Subcutaneous adipose tissue (tissue), 4 donors: ENCODE results near the gene PKD2L1. TPM values are rescaled to one million over a fixed set of nuclear protein-coding genes. Genes with fewer than 3 reads are reported as not detected.

ENCODE experiments used
- total RNA-seq, 4 donors: library from RNA; depleted of rRNA; stranded (reverse); fragments of >200 nt; gene quantifications; one replicate each; pipeline ENCODE4 v1.1.0, GENCODE V29; 2016
- TF ChIP-seq, protein P1 (sequence below): fragments of 450-650 bp; IDR thresholded peaks from one replicate; pipeline ENCODE4 v1.5.1; 2016; ENCODE audit warnings: low read depth, mild to moderate bottlenecking, control low read depth, antibody characterized with exemption, moderate library complexity

Gene PKD2L1
- total RNA-seq, 4 donors from 2014 or later: 1.2 TPM; not detected in 3

DNA sequence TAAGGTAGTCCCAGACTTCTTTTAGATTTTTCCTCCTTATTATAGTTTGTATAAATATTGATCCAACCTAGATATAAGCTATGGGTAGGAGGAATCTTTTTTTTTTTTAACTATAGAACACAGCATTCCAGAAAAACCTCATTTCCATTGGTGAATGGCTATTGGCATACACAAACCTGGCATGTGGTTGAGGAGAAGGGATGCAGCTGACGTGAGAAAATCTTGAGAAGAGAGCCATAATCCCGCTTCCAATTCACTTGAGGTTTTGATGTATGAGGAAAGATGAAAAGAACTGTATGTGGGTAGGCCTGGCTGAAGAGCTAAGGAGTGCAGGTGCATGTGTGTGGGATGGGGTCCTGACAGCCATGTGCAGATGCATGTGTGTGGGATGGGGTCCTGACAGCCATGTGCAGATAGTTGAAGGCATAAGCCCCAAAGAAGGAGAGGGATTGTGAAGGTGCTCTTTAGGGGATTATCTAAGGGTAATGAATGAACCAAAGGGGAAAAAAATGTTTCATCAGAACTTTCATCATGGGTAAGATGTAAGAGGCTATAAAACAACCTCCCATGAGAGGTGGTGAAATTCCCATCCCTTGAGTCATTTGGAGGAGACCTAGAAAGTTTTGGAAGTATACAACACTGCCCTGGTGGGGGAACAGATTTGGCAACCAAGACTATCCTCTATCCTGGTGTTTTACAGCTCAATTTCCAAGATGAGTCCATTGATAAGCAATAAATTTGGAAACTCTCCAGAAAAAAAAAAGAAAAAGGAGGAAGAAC is 3.8 kb upstream of the PKD2L1 start:
- TF ChIP-seq, protein P1, sequence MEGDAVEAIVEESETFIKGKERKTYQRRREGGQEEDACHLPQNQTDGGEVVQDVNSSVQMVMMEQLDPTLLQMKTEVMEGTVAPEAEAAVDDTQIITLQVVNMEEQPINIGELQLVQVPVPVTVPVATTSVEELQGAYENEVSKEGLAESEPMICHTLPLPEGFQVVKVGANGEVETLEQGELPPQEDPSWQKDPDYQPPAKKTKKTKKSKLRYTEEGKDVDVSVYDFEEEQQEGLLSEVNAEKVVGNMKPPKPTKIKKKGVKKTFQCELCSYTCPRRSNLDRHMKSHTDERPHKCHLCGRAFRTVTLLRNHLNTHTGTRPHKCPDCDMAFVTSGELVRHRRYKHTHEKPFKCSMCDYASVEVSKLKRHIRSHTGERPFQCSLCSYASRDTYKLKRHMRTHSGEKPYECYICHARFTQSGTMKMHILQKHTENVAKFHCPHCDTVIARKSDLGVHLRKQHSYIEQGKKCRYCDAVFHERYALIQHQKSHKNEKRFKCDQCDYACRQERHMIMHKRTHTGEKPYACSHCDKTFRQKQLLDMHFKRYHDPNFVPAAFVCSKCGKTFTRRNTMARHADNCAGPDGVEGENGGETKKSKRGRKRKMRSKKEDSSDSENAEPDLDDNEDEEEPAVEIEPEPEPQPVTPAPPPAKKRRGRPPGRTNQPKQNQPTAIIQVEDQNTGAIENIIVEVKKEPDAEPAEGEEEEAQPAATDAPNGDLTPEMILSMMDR: no peak

- TF ChIP-seq, protein P1: no peak
These were observed 3.1 kb upstream of the PKD2L1 start for GRCh38 chr10:100333106-100333505.

GRCh38 chr10:100328198-100328597 is 1.8 kb downstream of the PKD2L1 start:
- TF ChIP-seq, protein P1: no peak

- TF ChIP-seq, protein P1: no peak
These were observed 2.4 kb downstream of the PKD2L1 start for GRCh38 chr10:100327718-100328009.

DNA sequence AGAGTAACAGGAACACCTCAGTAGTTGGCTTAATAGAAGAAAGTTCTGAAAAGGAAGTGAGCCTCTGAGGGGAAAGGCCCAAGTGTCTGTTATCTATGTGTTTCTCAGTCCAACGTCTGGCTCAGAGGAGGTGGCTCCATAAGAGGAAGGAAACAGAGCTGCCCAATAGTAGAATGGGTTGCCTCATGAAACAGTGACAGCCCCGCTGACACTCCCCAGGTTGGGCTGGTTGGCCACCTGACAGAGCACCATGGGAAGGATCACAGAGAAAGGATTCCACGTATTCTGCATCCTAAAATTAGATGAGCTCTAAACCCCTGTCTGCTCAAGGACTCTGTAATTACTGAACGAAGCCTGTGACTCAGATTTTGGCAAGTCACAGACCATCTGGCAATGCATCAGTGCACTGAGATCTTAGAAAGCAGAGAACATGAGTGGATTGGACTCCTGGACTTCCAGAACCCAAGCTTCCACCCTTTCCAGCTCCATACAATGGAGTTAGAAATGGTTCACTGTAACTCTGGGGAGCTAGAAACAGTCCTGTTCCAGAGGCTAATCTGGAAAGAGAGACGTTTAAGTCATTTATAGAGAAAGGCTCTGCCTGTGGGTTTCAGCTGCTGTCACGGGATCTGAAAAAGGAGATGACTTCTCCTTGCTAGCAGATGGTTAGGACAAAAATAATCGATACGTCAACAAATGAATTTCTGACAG is 2.9 kb downstream of the PKD2L1 start:
- TF ChIP-seq, protein P1: no peak

DNA sequence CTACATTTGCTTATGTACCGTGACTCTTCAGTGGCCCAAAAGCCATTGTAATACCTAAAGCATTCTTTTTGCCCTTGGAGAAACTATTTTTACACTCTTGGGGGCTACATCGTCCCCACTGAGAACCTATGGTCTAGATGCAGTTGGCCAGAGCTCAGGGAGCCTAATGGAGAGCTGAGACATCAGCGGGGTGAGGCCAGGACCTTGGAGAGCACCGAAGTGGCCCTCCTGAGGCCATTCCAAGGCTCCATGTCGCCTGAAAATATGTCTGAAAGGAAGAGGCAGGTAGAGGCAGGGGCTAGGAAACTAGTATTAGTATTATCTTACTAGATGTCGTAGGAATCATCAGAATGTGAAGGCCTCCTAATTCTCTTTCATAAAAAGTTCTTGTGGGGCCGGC is 4.9 kb downstream of the PKD2L1 start:
- TF ChIP-seq, protein P1: no peak

- TF ChIP-seq, protein P1: no peak
These were observed 10.2 kb downstream of the PKD2L1 start for GRCh38 chr10:100319707-100320402.
